ENCODE data around the gene CCNY.

The CCNY gene

DNA sequence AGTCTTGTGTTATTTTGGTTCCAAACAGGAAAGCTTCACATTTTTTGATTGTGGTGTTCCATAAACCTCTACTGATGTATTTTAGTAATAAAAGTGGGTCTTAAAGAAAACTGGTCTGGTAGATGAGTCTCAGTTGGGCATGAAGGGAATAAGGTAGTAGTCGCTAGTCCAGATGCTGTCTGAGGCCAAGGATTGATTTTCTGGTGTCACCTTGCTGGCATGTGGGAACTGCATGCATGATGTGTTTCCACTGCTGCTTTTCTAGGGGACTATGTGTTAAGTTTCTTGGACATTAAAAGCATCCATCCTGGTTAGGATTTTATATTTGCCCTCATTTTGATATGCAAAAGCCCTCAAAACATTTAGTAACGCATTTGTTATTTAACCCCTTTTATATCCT lies 145.1 kb downstream of the CCNY start:
- H3K27ac ChIP-seq, result no peak overlapping the region

DNA sequence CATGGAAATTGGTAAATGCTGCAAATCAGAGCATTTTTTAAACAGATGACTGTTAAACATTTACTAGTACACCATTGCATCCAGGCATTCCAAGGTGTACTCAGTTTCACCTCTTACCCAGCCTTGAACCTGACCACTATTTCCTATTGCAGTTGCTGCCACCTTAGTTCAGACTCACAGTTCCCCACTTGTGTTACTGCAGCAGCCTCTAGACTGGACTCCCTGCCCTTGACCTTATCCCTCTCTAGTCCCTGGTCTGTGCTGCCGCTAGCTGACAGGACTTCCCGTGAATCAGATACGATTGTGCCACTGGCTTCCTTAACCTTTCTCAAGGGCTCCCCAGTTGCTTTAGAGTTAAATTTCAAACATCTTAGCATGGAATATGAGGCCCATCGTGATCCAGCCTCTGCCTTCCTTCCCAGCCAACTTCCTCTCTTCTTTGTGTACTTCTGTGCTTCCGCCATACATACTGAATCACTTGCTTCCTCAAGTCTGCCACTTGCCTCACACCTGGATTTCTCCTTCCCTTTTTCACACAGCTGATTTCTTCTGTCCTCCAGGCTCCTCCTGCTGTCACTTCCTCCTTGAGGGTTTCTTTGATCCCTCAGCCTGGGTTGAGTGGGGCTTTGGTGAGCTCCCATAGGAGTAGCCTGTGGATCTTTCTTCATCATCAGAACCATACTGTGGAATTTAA lies 150.1 kb downstream of the CCNY start:
- H3K36me3 ChIP-seq (ENCODE audit: insufficient read depth), result no peaks in the 10 kb centered on the region
- no peak overlapping the region for H3K9ac ChIP-seq
- H2AFZ ChIP-seq (ENCODE audit: low read depth), result no peak overlapping the region
- H3K4me2 ChIP-seq, result no peak overlapping the region
- no peaks in the 10 kb centered on the region; the same call in 1 of the 2 replicates for H3K79me2 ChIP-seq (ENCODE audit: insufficient read depth, low read depth)
- H4K20me1 ChIP-seq (ENCODE audit: insufficient read depth), result no peaks in the 10 kb centered on the region
- TF ChIP-seq, protein P1, sequence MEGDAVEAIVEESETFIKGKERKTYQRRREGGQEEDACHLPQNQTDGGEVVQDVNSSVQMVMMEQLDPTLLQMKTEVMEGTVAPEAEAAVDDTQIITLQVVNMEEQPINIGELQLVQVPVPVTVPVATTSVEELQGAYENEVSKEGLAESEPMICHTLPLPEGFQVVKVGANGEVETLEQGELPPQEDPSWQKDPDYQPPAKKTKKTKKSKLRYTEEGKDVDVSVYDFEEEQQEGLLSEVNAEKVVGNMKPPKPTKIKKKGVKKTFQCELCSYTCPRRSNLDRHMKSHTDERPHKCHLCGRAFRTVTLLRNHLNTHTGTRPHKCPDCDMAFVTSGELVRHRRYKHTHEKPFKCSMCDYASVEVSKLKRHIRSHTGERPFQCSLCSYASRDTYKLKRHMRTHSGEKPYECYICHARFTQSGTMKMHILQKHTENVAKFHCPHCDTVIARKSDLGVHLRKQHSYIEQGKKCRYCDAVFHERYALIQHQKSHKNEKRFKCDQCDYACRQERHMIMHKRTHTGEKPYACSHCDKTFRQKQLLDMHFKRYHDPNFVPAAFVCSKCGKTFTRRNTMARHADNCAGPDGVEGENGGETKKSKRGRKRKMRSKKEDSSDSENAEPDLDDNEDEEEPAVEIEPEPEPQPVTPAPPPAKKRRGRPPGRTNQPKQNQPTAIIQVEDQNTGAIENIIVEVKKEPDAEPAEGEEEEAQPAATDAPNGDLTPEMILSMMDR (conservative IDR thresholded peaks at IDR 0.05; ENCODE audit: low read depth, low read length), result no peak
- H3K27me3 ChIP-seq (ENCODE audit: insufficient read depth, low read depth), result no peaks in the 10 kb centered on the region
- H3K27ac ChIP-seq, result no peak overlapping the region
- H3K4me3 ChIP-seq (IDR thresholded peaks at IDR 0.05; ENCODE audit: insufficient read depth, low read depth, low read length), result no peak overlapping the region
- no peaks in the 10 kb centered on the region for H3K4me1 ChIP-seq (ENCODE audit: low read depth, poor library complexity, severe bottlenecking)

More for the DNA sequence above, 145.1 kb downstream of the CCNY start:
- Histone ChIP-seq H2AFZ (ENCODE audit: low read depth) (no peak overlapping the region), H3K4me1 (ENCODE audit: low read depth, poor library complexity, severe bottlenecking) (no peaks in the 10 kb centered on the region), H3K36me3 (ENCODE audit: insufficient read depth) (no peaks in the 10 kb centered on the region), H3K27me3 (ENCODE audit: insufficient read depth, low read depth) (no peaks in the 10 kb centered on the region), H3K79me2 (ENCODE audit: insufficient read depth, low read depth) (no peaks in the 10 kb centered on the region), H4K20me1 (ENCODE audit: insufficient read depth) (no peaks in the 10 kb centered on the region), H3K4me3 (IDR thresholded peaks at IDR 0.05; ENCODE audit: insufficient read depth, low read depth, low read length) (no peak overlapping the region), H3K9ac (no peak overlapping the region), H3K4me2 (no peak overlapping the region)
- TF ChIP-seq, protein P1 (conservative IDR thresholded peaks at IDR 0.05; ENCODE audit: low read depth, low read length), result no peak

DNA sequence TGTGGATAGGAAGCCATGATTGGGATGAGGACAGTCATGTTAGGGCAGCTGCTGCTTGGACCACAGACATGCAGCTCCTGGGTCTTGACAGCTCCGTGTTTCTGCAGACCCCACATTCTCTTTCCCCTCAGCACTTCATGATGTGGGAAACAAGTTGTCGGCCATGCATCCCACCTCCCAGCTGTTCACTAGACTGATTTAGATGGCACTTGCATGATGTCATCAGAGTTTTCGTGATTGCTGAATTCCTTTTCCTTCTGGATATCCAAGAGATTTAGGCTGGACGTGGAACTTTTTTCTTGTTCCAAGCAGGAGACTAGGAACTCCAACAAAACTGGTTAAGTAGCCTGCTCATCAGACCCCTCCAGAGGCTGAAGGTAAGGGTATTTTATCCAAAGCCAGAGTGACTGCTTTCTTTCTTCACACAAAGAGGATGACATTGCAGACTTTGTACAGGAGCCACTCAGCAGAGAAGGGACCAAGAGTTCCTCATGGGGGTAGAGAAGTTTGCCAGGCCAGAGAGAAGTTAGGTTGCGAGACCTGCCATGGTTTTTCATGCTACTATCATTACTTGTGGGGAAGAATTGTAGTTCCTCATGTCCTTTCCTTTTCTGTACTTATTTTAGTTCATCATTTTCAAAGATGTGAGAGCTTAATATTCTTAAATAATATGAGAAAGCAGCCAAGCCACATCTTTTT lies 151.2 kb downstream of the CCNY start:
- H3K36me3 ChIP-seq (ENCODE audit: insufficient read depth), result no peaks in the 10 kb centered on the region
- TF ChIP-seq, protein P1 (conservative IDR thresholded peaks at IDR 0.05; ENCODE audit: low read depth, low read length), result no peak
- no peaks in the 10 kb centered on the region; the same call in 1 of the 2 replicates for H3K79me2 ChIP-seq (ENCODE audit: insufficient read depth, low read depth)
- no peaks in the 10 kb centered on the region for H3K4me1 ChIP-seq (ENCODE audit: low read depth, poor library complexity, severe bottlenecking)
- H3K27me3 ChIP-seq (ENCODE audit: insufficient read depth, low read depth), result no peaks in the 10 kb centered on the region
- H4K20me1 ChIP-seq (ENCODE audit: insufficient read depth), result no peaks in the 10 kb centered on the region
- H3K4me3 ChIP-seq (IDR thresholded peaks at IDR 0.05; ENCODE audit: insufficient read depth, low read depth, low read length), result no peak overlapping the region
- H3K27ac ChIP-seq, result no peak overlapping the region
- no peak overlapping the region for H2AFZ ChIP-seq (ENCODE audit: low read depth)
- no peak overlapping the region for H3K9ac ChIP-seq
- no peak overlapping the region for H3K4me2 ChIP-seq

DNA sequence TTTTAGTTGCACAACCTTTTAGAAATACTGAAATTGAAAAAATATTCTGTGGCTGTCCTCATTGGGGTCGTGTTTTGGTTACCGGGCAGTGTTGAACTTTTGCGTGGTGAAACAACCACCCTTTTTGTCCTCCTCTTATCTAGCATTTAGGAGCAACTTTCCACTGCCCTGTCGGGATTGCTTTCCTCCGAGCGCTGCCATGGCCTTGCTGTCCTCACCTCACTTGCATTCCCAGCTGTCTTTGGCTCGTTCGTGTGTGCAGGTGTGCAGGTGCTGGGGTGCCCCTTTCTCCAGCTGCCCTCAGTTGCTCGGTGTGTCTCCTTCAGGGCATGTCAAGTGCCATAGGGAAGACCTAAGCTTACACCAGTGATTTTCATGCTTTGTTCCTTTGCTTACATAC lies 151.9 kb downstream of the CCNY start:
- no peaks in the 10 kb centered on the region for H3K4me1 ChIP-seq (ENCODE audit: low read depth, poor library complexity, severe bottlenecking)
- no peak overlapping the region for H2AFZ ChIP-seq (ENCODE audit: low read depth)
- H3K9ac ChIP-seq, result no peak overlapping the region
- H3K4me2 ChIP-seq, result no peak overlapping the region
- no peaks in the 10 kb centered on the region for H4K20me1 ChIP-seq (ENCODE audit: insufficient read depth)
- no peak overlapping the region for H3K27ac ChIP-seq
- H3K79me2 ChIP-seq (ENCODE audit: insufficient read depth, low read depth), result no peaks in the 10 kb centered on the region; the same call in 1 of the 2 replicates
- no peak overlapping the region for H3K4me3 ChIP-seq (IDR thresholded peaks at IDR 0.05; ENCODE audit: insufficient read depth, low read depth, low read length)
- TF ChIP-seq, protein P1 (conservative IDR thresholded peaks at IDR 0.05; ENCODE audit: low read depth, low read length), result no peak
- no peaks in the 10 kb centered on the region for H3K27me3 ChIP-seq (ENCODE audit: insufficient read depth, low read depth)
- no peaks in the 10 kb centered on the region for H3K36me3 ChIP-seq (ENCODE audit: insufficient read depth)

Measured in KMS-11 (cell line).